Mesothelial cell of epicardium (in vitro differentiated cells): Measurements from ENCODE around the gene TEAD3. TPM values are rescaled to one million over a fixed set of nuclear protein-coding genes. Genes with fewer than 3 reads are reported as not detected.

Experiments
- DNase-seq, 2 experiments: peaks; one replicate each; pipeline ENCODE4 v3.0.0; 2021; ENCODE audit warnings: low spot score in 2 of 2; ENCODE audit not compliant: unreplicated experiment in 2 of 2
- H3K27ac Mint-ChIP-seq: 2 replicates; pipeline ENCODE4 v1.8.0; 2021; ENCODE audit warnings: mixed read lengths
- H3K27me3 Mint-ChIP-seq: 2 replicates; pipeline ENCODE4 v1.8.0; 2021; ENCODE audit warnings: low read depth, mixed read lengths
- H3K36me3 Mint-ChIP-seq: 2 replicates; pipeline ENCODE4 v1.8.0; 2021; ENCODE audit warnings: mixed read lengths
- H3K4me1 Mint-ChIP-seq: 2 replicates; pipeline ENCODE4 v1.8.0; 2021; ENCODE audit warnings: mixed read lengths
- H3K4me3 Mint-ChIP-seq: 2 replicates; pipeline ENCODE4 v1.8.0; 2021; ENCODE audit warnings: mild to moderate bottlenecking, moderate library complexity, mixed read lengths
- H3K9me3 Mint-ChIP-seq: 2 replicates; pipeline ENCODE4 v1.8.0; 2021; ENCODE audit warnings: mixed read lengths
- total RNA-seq: library from RNA; stranded (reverse); gene quantifications from 3 replicates; pipeline ENCODE4 v1.2.1, GENCODE V29; 2021
- TF ChIP-seq, protein P1 (sequence below): fragments of 200-600 bp; sonication (generic); IDR thresholded peaks from one replicate; pipeline ENCODE4 v1.5.0; 2021; ENCODE audit warnings: antibody characterized with exemption; ENCODE audit not compliant: unreplicated experiment

TEAD3 gene
- total RNA-seq, 1 donor from 2014 or later, result 91.4 TPM

DNA sequence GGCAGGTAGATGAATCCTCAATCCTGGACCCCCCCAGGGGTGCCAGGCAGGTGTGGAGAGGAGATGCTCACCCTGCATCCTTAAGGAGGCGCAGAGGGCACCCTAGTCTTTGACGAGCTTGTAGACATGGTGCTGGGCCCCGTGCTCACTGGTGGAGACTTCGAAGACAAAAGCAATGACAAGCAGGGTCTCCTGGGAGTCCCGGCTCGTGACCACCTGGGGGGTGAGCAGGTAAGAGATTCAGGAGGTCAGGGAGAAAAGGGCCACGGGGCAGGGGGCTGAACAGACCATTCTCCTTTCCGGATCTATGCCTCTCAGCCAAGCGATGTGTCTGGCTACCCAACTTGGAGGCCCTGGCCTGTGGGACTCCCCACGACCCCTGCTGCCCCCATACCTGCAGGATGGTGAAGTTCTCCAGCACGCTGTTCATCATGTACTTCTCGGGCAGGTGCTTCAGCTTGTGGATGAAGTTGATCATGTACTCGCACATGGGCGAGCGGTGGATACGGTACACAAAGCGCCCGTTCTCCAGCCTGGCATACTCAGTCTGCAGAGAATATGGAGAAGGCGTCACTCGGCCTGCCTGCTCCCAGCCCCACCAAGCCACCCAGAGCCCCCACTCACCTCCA is 21.8 kb downstream of the TEAD3 start:
- peaks cover 31% of the 10 kb centered on the region for H3K4me1 Mint-ChIP-seq
- no peaks in the 10 kb centered on the region for H3K27me3 Mint-ChIP-seq
- DNase-seq, result no peak
- TF ChIP-seq, protein P1, sequence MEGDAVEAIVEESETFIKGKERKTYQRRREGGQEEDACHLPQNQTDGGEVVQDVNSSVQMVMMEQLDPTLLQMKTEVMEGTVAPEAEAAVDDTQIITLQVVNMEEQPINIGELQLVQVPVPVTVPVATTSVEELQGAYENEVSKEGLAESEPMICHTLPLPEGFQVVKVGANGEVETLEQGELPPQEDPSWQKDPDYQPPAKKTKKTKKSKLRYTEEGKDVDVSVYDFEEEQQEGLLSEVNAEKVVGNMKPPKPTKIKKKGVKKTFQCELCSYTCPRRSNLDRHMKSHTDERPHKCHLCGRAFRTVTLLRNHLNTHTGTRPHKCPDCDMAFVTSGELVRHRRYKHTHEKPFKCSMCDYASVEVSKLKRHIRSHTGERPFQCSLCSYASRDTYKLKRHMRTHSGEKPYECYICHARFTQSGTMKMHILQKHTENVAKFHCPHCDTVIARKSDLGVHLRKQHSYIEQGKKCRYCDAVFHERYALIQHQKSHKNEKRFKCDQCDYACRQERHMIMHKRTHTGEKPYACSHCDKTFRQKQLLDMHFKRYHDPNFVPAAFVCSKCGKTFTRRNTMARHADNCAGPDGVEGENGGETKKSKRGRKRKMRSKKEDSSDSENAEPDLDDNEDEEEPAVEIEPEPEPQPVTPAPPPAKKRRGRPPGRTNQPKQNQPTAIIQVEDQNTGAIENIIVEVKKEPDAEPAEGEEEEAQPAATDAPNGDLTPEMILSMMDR, result no peak
- no peaks in the 10 kb centered on the region for H3K9me3 Mint-ChIP-seq
- H3K36me3 Mint-ChIP-seq, result peaks cover 21% of the 10 kb centered on the region
- H3K4me3 Mint-ChIP-seq, result no peak overlapping the region
- H3K27ac Mint-ChIP-seq, result peak overlapping the region; percentile 77

DNA sequence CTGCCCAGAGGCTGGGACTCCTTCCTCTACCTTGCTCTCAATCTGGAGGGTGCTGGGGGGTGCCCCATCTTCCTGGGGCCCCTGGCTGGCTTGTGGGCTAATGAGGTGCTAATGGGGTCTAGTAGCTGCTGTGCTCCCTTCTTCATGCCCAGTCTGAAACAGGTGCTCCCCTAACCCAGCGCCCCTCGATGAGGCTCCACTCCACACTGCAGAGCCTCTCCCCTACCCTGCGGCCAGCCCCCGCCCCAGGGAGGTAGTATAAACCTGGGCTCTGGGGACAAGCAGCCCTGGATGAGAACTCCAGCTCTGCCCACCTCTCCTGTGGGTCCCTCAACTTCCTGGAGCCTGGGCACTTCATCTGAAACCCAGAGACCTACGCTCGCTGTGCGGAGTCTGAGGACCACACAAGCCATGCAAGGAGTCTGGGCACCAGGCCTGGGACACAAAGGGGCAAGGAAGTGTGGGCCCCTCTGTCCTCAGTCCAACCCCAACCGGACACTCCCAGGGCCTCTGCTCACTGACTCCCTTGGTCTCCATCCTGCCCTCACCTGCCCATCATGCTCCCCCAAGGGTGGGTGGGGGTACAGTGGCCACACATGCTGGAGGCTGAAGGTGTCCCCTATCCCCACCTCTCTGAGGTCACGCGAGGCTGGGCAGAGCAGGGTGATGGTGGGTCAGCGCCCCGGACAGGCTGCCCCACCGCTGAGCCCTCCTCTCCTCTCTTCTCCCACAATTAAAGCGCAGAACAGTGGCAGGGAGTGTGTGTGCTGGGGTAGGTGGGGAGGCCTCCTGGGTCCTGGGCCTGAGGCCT is 22.5 kb downstream of the TEAD3 start:
- TF ChIP-seq, protein P1, result no peak
- H3K27ac Mint-ChIP-seq, result peak overlapping the region; percentile 77
- DNase-seq, result no peak
- H3K4me3 Mint-ChIP-seq, result no peak overlapping the region
- H3K4me1 Mint-ChIP-seq, result peaks cover 38% of the 10 kb centered on the region
- H3K27me3 Mint-ChIP-seq, result no peaks in the 10 kb centered on the region
- H3K9me3 Mint-ChIP-seq, result no peaks in the 10 kb centered on the region
- peaks cover 21% of the 10 kb centered on the region for H3K36me3 Mint-ChIP-seq

DNA sequence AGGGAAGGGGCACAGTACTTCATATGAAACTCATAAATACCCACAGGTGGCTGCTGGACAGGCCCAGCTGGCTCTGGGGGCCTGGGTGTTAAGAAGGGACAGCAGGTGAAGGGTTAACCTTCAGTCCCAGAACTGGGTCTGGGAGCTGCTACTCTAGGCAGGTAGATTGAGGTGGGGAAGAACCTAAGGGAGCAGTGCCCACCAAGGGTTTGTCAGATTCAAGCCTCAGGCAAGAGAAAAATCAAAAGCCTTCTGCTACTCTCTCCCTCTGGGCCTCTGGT is 23.1 kb downstream of the TEAD3 start:
- no peaks in the 10 kb centered on the region for H3K9me3 Mint-ChIP-seq
- TF ChIP-seq, protein P1, result no peak
- no peak overlapping the region for H3K4me3 Mint-ChIP-seq

DNA sequence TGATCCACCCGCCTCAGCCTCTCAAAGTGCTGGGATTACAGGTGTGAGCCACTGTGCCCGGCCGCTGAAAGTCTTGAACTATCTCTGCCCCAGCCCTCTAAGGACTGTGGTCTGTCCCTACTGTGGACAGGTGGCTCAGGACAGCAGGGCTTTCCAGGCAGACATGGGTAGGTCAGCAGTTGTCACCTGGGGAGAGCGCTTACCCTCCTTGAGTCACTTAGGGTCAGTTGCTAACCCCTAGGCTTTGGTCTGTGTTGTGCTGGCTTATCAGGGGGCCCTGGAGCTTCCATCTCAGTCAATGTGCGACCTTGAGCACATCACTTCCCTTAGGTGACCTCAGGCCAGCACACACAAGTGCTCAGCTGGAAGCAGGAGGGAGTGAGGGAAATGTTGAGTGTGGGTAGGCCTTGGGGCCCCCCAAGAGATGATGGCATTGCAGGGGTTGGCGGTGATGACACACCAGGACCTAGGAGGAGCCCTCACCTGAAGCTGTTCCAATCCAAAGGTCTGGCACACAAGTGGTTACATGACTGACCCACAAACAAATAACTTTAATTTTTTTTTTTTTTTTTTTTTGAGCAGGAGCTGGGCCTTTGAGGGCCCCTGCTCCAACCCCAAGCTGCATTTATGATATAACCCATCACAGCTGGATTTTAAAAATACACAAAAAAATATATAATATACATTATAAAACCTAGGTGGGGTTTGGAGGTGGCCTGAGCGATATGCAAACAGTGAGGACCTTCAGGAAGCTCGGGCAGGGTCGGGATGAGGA is 23.6 kb downstream of the TEAD3 start:
- peak overlapping the region; percentile 78 for H3K27ac Mint-ChIP-seq
- DNase-seq, result no peak
- no peak overlapping the region for H3K4me3 Mint-ChIP-seq

More for the DNA sequence above, 23.1 kb downstream of the TEAD3 start:
- peaks cover 39% of the 10 kb centered on the region for H3K4me1 Mint-ChIP-seq
- no peaks in the 10 kb centered on the region for H3K27me3 Mint-ChIP-seq
- H3K36me3 Mint-ChIP-seq, result peaks cover 19% of the 10 kb centered on the region
- DNase-seq, result no peak
- H3K27ac Mint-ChIP-seq, result peak overlapping the region; percentile 78

DNA sequence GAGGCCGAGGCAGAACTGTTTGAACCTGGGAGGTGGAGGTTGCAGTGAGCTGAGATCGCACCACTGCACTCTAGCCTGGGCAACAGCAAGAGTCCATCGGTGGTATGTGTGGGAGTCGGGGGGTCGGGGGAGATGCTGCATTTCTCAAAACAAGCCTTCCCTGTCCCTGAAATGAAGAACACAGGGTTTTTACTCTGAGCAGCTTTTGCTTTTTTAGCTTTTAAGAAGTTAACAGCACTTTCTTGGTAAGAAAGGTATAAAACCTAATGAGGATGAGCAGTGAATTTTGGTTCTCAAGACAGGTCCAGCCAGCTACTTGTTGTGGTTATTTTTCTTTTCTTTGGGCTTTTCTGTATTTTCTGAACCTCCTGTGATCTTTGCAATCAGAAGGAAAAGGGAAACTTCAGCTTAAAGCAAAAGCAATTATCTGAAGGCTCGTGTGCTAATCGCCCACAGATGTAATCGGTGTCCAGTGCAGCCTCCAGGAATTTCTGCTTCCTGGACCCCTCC is 25.0 kb downstream of the TEAD3 start:
- DNase-seq, result no peak
- TF ChIP-seq, protein P1, result no peak
- Mint-ChIP-seq H3K27ac (peak overlapping the region; percentile 100), H3K4me1 (peaks cover 43% of the 10 kb centered on the region), H3K9me3 (no peaks in the 10 kb centered on the region), H3K36me3 (peaks cover 10% of the 10 kb centered on the region), H3K27me3 (no peaks in the 10 kb centered on the region), H3K4me3 (peak overlapping the region; percentile 28)

More for the DNA sequence above, 23.6 kb downstream of the TEAD3 start:
- TF ChIP-seq, protein P1, result no peak
- Mint-ChIP-seq H3K27me3 (no peaks in the 10 kb centered on the region), H3K9me3 (no peaks in the 10 kb centered on the region), H3K36me3 (peaks cover 16% of the 10 kb centered on the region), H3K4me1 (peaks cover 39% of the 10 kb centered on the region)
